Caco-2 (cell line): Measurements from ENCODE around the gene VAMP2. TPM values are rescaled to one million over a fixed set of nuclear protein-coding genes. Genes with fewer than 3 reads are reported as not detected.
A peak's percentile ranks its signal among the peaks of the same experiment; 100 is the strongest.

Experiments used
- BruUV-seq: library from RNA; stranded (reverse); fragments of 400-500 nt; replicated peaks from 2 replicates; lab custom pipeline; 2021; lab: Mats Ljungman, UMichigan
- CTCF ChIA-PET: fragments of 300-600 bp; sonication (Branson Sonifier 250); formaldehyde crosslinking; loops from one replicate; lab custom pipeline; 2022; ENCODE audit warnings: antibody characterized with exemption; lab: Charles Lee
- POLR2A ChIA-PET: fragments of 300-600 bp; sonication (Branson Sonifier 250); formaldehyde crosslinking; loops from one replicate; lab custom pipeline; 2022; ENCODE audit warnings: antibody characterized with exemption; lab: Charles Lee
- DNase-seq, 2 experiments: peaks; one replicate each; pipeline versions ENCODE4 v3.0.0 to v3.0.0-alpha.2; 2020 to 2022
- H3K27me3 ChIP-seq: replicated peaks from 2 replicates; pipeline ENCODE4 v1.6.0; 2011; ENCODE audit warnings: low read length; ENCODE audit not compliant: control insufficient read depth, insufficient read depth
- H3K36me3 ChIP-seq: 2 replicates; pipeline ENCODE4 v1.5.1; 2011; ENCODE audit warnings: low read length; ENCODE audit not compliant: control insufficient read depth, insufficient read depth
- H3K4me1 ChIP-seq: fragments of 250-450 bp; sonication (Bioruptor Pico); 2 replicates; pipeline ENCODE4 v1.5.1; 2020; ENCODE audit warnings: mild to moderate bottlenecking
- H3K4me3 ChIP-seq: 2 replicates; pipeline ENCODE4 v1.5.1; 2011; ENCODE audit warnings: low read depth, mild to moderate bottlenecking, control low read depth, low read length
- H3K9me3 ChIP-seq: fragments of 250-450 bp; sonication (Bioruptor Pico); 2 replicates; pipeline ENCODE4 v1.5.1; 2020; ENCODE audit warnings: mild to moderate bottlenecking, moderate library complexity
- H3K27ac Mint-ChIP-seq: one replicate; pipeline ENCODE4 v1.8.0; 2022; ENCODE audit warnings: mixed read lengths; ENCODE audit not compliant: unreplicated experiment
- H3K27me3 Mint-ChIP-seq: one replicate; pipeline ENCODE4 v1.8.0; 2022; ENCODE audit warnings: mixed read lengths; ENCODE audit not compliant: insufficient read depth, unreplicated experiment
- H3K36me3 Mint-ChIP-seq: one replicate; pipeline ENCODE4 v1.8.0; 2022; ENCODE audit warnings: mild to moderate bottlenecking, mixed read lengths; ENCODE audit not compliant: insufficient read depth, unreplicated experiment
- H3K4me1 Mint-ChIP-seq: one replicate; pipeline ENCODE4 v1.8.0; 2022; ENCODE audit warnings: low read depth, mixed read lengths; ENCODE audit not compliant: unreplicated experiment
- H3K4me3 Mint-ChIP-seq: one replicate; pipeline ENCODE4 v1.8.0; 2022; ENCODE audit warnings: mild to moderate bottlenecking, moderate library complexity, mixed read lengths; ENCODE audit not compliant: unreplicated experiment
- H3K9me3 Mint-ChIP-seq: one replicate; pipeline ENCODE4 v1.8.0; 2022; ENCODE audit warnings: mixed read lengths; ENCODE audit not compliant: unreplicated experiment
- intact Hi-C: fragments of 100-400 bp; cut with micrococcal nuclease; formaldehyde crosslinking; loops from one replicate; pipeline ENCODE4 v1.10.0; 2022; ENCODE audit not compliant: unreplicated experiment
- total RNA-seq: library from RNA; stranded (reverse); gene quantifications from 2 replicates; pipeline ENCODE4 v1.2.3, GENCODE V29; 2022
- TF ChIP-seq, protein P1 (sequence below), 2 experiments: fragments of 200-600 bp in 1 of 2; IDR thresholded peaks; 1 replicate in 1 of 2; 2 replicates in 1 of 2; pipeline versions ENCODE4 v1.5.1 to v1.8.0; 2011 to 2022; ENCODE audit warnings: antibody characterized with exemption in 1 of 2, control low read depth in 1 of 2, inconsistent platforms in 1 of 2, low read depth in 1 of 2, low read length in 1 of 2, mild to moderate bottlenecking in 1 of 2, moderate library complexity in 1 of 2; ENCODE audit not compliant: insufficient read depth in 1 of 2, severe bottlenecking in 1 of 2, unreplicated experiment in 1 of 2

Gene VAMP2
- total RNA-seq, 1 experiment from 2014 or later: 10.5 TPM

DNA sequence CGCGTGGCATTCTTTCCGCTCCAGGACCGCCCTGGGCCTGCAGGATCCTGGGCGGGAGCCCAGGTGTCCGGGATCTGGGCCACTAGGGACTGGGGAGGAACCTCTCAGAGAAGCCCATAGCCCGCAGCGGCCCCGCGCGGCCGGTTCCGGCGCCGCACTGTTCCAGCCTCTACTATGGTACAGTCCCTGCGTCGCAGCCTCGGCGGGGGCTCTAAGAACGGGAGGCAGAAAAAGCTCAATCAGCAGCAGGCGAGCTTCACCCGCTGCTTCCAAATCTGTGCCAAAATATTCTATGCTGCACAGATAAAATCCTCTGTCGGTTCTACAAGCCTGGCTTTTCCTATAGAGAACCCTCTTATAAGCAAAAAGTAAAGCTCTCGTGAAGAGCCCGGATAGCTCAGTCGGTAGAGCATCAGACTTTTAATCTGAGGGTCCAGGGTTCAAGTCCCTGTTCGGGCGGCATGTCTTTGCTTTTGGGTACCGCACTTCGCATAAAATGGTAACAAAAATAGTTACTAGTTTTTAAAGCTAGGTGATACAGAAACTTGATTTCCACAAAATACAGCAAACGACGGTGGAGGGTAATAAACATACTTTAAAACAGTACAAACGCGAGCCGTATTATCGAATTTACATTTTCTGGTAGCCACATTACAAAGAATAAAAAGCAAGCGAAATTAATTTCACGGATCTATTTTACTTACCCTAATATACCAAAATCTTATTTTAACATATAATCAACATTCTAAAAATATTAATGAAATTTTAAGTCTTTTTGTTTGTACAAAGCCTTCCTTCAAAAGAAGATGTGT is 43.8 kb downstream of the VAMP2 start:
- POLR2A ChIA-PET: interaction anchor here (1.2 to 1.7 kb wide), 2 partner anchors 54 to 62 kb away, joined by 3 to 8 read pairs; no protein-coding TSS in a partner anchor
- H3K4me3 Mint-ChIP-seq: peak overlapping the region; percentile 87
- CTCF ChIA-PET: interaction anchor here (0.6 to 1.9 kb wide), 4 partner anchors 38 to 59 kb away, joined by 3 to 12 read pairs (median 4); no protein-coding TSS in a partner anchor
- H3K27me3 Mint-ChIP-seq: peaks cover 6% of the 10 kb centered on the region
- Histone ChIP-seq H3K27me3 (no peaks in the 10 kb centered on the region; the same call in 1 of the 2 replicates), H3K36me3 (no peaks in the 10 kb centered on the region), H3K4me1 (no peaks in the 10 kb centered on the region; the same call in 1 of the 2 replicates), H3K9me3 (no peaks in the 10 kb centered on the region), H3K4me3 (peak overlapping the region; percentile 63)
- peaks cover 17% of the 10 kb centered on the region for H3K4me1 Mint-ChIP-seq
- BruUV-seq: no TSS peak
- TF ChIP-seq, protein P1, sequence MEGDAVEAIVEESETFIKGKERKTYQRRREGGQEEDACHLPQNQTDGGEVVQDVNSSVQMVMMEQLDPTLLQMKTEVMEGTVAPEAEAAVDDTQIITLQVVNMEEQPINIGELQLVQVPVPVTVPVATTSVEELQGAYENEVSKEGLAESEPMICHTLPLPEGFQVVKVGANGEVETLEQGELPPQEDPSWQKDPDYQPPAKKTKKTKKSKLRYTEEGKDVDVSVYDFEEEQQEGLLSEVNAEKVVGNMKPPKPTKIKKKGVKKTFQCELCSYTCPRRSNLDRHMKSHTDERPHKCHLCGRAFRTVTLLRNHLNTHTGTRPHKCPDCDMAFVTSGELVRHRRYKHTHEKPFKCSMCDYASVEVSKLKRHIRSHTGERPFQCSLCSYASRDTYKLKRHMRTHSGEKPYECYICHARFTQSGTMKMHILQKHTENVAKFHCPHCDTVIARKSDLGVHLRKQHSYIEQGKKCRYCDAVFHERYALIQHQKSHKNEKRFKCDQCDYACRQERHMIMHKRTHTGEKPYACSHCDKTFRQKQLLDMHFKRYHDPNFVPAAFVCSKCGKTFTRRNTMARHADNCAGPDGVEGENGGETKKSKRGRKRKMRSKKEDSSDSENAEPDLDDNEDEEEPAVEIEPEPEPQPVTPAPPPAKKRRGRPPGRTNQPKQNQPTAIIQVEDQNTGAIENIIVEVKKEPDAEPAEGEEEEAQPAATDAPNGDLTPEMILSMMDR (IDR thresholded peaks at IDR 0.05; ENCODE audit: insufficient read depth in 1 of 2, low read depth in 1 of 2, low read length in 1 of 2, severe bottlenecking in 1 of 2, unreplicated experiment in 1 of 2): peak; percentile 57 to 68
- peaks cover 38% of the 10 kb centered on the region for H3K36me3 Mint-ChIP-seq
- intact Hi-C loops: loop anchor here (2.0 to 5.0 kb wide), 3 partner anchors 37 to 68 kb away; no protein-coding TSS in a partner anchor
- no peaks in the 10 kb centered on the region for H3K9me3 Mint-ChIP-seq
- peak; percentile 83 to 84 for DNase-seq
- peak overlapping the region; percentile 92 for H3K27ac Mint-ChIP-seq

DNA sequence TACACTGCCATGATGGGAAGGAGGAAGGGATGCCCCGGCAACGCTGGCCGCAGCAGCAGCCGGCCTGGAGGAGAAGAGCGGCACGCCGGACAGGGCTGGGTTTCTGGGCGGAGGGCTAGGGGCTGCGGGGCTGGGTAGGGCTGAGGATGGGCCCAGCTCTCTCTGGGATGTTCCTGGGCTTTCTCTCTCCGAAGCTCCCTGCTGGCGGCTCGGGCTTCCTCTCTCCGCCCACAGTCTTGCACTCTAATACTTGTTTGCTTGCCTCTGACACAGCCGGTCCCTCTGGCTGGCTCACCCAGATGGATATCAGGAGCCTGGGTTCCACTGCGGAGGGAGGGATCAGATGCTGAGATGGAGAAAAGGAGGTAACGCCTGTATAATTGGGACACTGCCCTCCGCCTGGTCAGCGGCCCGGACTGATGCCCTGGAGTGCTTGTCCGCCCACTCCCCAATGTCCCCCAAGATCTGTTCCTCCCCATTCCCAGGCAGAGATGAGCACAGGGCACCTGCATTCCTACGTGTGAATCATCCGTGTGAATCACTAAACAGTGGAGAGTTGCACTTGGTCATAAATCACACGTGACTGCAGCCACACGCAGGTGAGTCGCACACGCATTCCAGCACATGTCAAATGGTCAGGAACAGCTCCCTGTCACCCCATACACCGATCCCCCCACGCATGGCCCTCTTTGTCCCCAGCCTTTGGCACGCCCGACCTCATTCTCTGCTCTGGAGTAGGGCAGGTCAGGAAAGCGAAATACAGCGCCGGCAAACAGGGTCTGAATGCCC is 44.6 kb downstream of the VAMP2 start, which contains the start of gene ALOXE3:
Gene ALOXE3, minus strand, starts transcription at position 535 of the 789 bp plus-strand sequence. Its CDS starts 524 bp downstream, at position 11.
- H3K36me3 ChIP-seq: no peaks in the 10 kb centered on the region
- peaks cover 38% of the 10 kb centered on the region for H3K36me3 Mint-ChIP-seq
- intact Hi-C loops: loop anchor here (2.0 to 5.0 kb wide), 3 partner anchors 36 to 69 kb away; no protein-coding TSS in a partner anchor
- peak within 1 kb of the TSS; percentile 87 for H3K4me3 Mint-ChIP-seq
- DNase-seq: peak; percentile 34 to 52
- peak within 1 kb of the TSS; percentile 63 for H3K4me3 ChIP-seq
- peak within 1 kb of the TSS; percentile 92 for H3K27ac Mint-ChIP-seq
- H3K9me3 ChIP-seq: no peaks in the 10 kb centered on the region
- no TSS peak for BruUV-seq
- ChIA-PET POLR2A (no interaction called here), CTCF (interaction anchor here (0.6 to 1.9 kb wide), 3 partner anchors 25 to 58 kb away, joined by 4 to 12 read pairs (median 4); no protein-coding TSS in a partner anchor)
- H3K4me1 Mint-ChIP-seq: peaks cover 17% of the 10 kb centered on the region
- TF ChIP-seq, protein P1 (IDR thresholded peaks at IDR 0.05; ENCODE audit: insufficient read depth in 1 of 2, low read depth in 1 of 2, low read length in 1 of 2, severe bottlenecking in 1 of 2, unreplicated experiment in 1 of 2): no peak
- no peaks in the 10 kb centered on the region; the same call in 1 of the 2 replicates for H3K4me1 ChIP-seq
- peaks cover 6% of the 10 kb centered on the region for H3K27me3 Mint-ChIP-seq
- H3K9me3 Mint-ChIP-seq: no peaks in the 10 kb centered on the region
- H3K27me3 ChIP-seq: no peaks in the 10 kb centered on the region; the same call in 1 of the 2 replicates
